A673 (cell line): ENCODE data around the gene GATAD2A.

Experiments used
- CTCF ChIP-seq: fragments of 300-800, 200-600 bp; sonication (generic); conservative IDR thresholded peaks from 2 replicates; pipeline ENCODE4 v1.5.1; 2017; ENCODE audit warnings: low read depth, mild to moderate bottlenecking, antibody characterized with exemption, low read length, moderate library complexity, mixed read lengths
- EZH2 ChIP-seq: fragments of 200-600 bp; sonication (generic); IDR thresholded peaks from 2 replicates; pipeline ENCODE4 v1.6.1; 2017; ENCODE audit warnings: borderline replicate concordance, low read depth, mild to moderate bottlenecking, mixed read lengths, antibody characterized with exemption, low read length; ENCODE audit not compliant: poor library complexity, severe bottlenecking

DNA sequence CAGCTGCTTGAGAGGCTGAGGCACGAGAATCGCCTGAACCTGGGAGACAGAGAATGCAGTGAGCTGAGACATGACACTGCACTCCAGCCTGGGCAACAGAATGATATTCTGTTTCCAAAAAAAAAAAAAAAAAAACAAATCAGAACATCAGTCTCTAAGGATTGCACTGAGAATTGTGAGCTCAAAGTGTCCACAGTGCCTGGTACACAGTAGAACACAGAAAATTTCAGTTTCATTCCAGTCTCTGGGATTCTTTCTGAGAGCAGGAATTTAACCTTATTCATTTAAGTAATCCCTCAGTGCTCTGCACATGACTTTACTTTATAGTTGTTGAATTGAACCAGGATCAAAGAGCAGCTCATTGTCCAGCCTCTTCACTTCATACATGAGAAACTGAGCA lies 25.9 kb upstream of the GATAD2A start:
- TF ChIP-seq CTCF: no peak
- no peak for TF ChIP-seq EZH2
